ENCODE measurements around the gene HS3ST4.

The HS3ST4 gene

DNA sequence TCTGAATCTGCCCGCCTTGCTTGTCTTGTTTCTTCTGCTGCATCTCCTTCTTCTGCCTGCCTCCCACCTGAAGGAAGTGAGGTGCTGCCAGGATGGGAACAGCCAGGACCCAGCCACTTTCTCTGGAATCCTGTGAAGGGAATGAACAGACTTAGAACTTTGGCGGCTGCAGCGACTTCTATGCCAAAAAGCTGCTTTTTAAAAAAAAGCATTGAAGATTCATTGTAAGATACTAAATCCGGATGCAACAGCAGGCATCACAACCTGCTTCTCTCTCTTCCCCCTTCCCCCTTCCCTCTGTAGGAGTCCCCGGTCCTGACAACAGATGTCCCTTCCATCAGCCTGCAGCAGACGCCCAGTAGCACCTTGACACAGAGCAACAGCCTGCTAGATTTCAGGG, 176.3 kb downstream of the HS3ST4 start:
- no peak for TF ChIP-seq ZFX (IDR thresholded peaks at IDR 0.05; ENCODE audit: borderline replicate concordance)
- TF ChIP-seq, protein P1, sequence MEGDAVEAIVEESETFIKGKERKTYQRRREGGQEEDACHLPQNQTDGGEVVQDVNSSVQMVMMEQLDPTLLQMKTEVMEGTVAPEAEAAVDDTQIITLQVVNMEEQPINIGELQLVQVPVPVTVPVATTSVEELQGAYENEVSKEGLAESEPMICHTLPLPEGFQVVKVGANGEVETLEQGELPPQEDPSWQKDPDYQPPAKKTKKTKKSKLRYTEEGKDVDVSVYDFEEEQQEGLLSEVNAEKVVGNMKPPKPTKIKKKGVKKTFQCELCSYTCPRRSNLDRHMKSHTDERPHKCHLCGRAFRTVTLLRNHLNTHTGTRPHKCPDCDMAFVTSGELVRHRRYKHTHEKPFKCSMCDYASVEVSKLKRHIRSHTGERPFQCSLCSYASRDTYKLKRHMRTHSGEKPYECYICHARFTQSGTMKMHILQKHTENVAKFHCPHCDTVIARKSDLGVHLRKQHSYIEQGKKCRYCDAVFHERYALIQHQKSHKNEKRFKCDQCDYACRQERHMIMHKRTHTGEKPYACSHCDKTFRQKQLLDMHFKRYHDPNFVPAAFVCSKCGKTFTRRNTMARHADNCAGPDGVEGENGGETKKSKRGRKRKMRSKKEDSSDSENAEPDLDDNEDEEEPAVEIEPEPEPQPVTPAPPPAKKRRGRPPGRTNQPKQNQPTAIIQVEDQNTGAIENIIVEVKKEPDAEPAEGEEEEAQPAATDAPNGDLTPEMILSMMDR (IDR thresholded peaks at IDR 0.05), result no peak
- H3K27ac ChIP-seq, result no peak overlapping the region

- TF ChIP-seq, protein P1 (IDR thresholded peaks at IDR 0.05), result no peak
- TF ChIP-seq ZFX (IDR thresholded peaks at IDR 0.05; ENCODE audit: borderline replicate concordance), result no peak
- no peak overlapping the region for H3K27ac ChIP-seq
These were observed 177.1 kb downstream of the HS3ST4 start for GRCh38 chr16:25868706-25869370.

DNA sequence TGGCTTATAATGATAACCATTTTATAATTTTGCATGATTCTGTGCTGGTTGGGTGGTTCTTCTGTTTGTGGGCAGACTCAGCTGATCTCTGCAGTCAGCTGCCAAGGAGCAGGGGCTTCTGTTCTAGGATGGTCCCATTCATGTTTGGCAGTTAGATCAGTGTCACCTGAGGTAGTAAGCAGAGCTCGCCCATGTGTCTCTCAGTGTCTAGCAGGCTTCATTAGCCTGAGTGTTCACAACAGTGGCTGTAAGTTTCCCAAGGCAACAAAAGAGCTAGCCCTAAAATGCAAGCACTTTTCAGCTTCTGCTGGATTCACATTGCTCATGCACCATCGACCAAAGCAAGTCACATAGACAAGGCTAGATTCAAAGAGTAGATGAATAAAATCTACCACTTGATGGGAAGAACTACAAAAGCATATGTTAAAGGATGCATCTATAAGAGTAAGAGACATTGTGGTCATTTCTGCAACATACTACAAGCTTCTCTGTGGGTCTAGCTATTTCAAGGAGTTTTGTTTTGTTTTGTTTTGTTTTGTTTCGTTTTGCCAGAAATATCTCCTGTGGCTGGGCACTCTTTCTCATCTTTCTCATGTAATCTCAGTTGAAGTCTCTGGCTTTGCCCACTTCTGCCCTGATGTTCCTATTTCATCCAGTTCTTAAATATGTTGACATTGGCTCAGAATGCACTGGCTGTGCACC, 180.8 kb downstream of the HS3ST4 start:
- H3K27ac ChIP-seq, result no peak overlapping the region
- TF ChIP-seq ZFX (IDR thresholded peaks at IDR 0.05; ENCODE audit: borderline replicate concordance), result no peak
- TF ChIP-seq, protein P1 (IDR thresholded peaks at IDR 0.05), result no peak

GRCh38 chr16:25874196-25874595, 182.4 kb downstream of the HS3ST4 start:
- TF ChIP-seq, protein P1 (IDR thresholded peaks at IDR 0.05), result no peak
- no peak for TF ChIP-seq ZFX (IDR thresholded peaks at IDR 0.05; ENCODE audit: borderline replicate concordance)
- no peak overlapping the region for H3K27ac ChIP-seq

DNA sequence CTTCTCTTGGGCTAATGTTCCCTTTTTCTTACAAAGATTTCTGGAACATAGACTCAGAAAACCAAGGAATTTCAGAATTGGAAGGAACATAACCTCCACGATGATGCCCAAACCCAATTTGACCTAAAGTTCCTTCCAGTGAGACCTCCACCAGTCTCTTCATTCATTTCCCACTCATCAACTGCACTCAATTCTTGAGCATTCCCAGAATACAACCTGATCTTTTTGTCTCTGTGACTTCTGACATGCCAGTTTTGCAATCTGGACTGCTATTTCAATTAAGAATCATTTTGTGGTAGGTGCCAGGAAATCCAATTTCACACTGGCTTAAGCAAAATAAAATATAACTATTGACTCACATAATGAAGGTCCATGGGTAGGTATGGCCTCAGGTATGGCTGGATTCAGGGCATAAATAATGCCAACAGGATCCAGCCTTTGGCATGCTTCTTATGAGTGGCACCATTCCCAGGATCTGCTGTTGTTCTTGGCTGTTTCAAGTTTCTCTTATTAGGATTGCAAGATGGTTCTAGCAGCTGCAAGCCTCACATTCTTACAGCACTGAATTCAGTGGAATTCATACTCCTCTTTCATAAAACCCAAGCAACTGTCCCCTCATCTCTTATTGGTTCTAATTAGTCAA, 184.3 kb downstream of the HS3ST4 start:
- TF ChIP-seq, protein P1 (IDR thresholded peaks at IDR 0.05), result no peak
- no peak for TF ChIP-seq ZFX (IDR thresholded peaks at IDR 0.05; ENCODE audit: borderline replicate concordance)
- no peak overlapping the region for H3K27ac ChIP-seq

DNA sequence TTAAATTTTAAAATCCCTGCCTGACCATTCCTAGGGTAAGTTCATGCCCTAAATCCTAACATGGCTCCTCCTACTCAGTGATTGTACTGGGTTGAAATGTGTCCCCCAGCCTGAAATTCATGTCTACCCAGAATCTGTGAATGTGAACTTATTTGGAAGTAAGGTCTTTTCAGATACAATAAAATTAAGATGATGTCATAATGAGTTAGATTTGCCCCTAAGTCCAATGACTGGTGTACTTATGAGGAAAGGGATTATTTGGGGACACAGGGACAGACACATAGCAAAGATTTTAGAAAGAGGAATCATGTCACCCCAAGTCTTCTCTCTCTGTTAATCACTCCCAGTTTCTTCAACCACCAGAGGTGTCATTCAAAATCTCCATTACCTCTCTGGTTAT, 185.3 kb downstream of the HS3ST4 start:
- H3K27ac ChIP-seq, result no peak overlapping the region
- TF ChIP-seq ZFX (IDR thresholded peaks at IDR 0.05; ENCODE audit: borderline replicate concordance), result no peak
- TF ChIP-seq, protein P1 (IDR thresholded peaks at IDR 0.05), result no peak

GRCh38 chr16:25886598-25886997, 194.8 kb downstream of the HS3ST4 start:
- TF ChIP-seq ZFX (IDR thresholded peaks at IDR 0.05; ENCODE audit: borderline replicate concordance), result no peak
- TF ChIP-seq, protein P1 (IDR thresholded peaks at IDR 0.05), result no peak
- no peak overlapping the region for H3K27ac ChIP-seq
